ENCODE results near the gene CHST12. TPM values are rescaled to one million over a fixed set of nuclear protein-coding genes. Genes with fewer than 3 reads are reported as not detected.

CHST12 gene
- polyA plus RNA-seq, 1 donor from 2014 or later, result 6.4 TPM

DNA sequence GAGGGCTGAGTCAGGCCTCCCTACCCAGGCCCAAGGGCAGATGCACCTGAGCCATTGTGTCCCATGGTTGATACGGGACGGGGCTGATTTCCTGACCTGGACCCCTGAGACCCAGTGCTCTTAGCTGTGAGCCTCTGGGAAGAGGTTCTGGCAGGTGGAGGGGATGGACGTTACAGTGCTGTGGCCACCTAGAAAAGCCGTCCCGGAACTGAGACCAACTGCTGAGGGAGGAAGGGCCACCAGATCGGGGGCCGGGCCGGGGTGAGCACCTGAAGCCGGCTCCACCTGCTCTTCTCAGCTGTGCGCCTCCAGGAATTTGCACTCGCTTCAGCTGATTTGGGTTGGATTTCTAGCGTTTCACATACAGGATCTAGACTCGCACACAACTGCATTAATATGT, 35.4 kb downstream of the CHST12 start:
- no peak overlapping the region for H3K27ac ChIP-seq (ENCODE audit: low read length)
- H3K4me3 ChIP-seq (ENCODE audit: low read length), result no peak overlapping the region
- H2AFZ ChIP-seq (ENCODE audit: low read depth, low read length), result no peak overlapping the region
- H3F3A ChIP-seq (ENCODE audit: insufficient read depth, low read length, poor library complexity, severe bottlenecking), result no peaks in the 10 kb centered on the region
- H4K20me1 ChIP-seq (ENCODE audit: insufficient read depth), result no peaks in the 10 kb centered on the region
- H3K9me3 ChIP-seq (ENCODE audit: low read length), result no peaks in the 10 kb centered on the region
- TF ChIP-seq EP300 (conservative IDR thresholded peaks at IDR 0.05; ENCODE audit: poor library complexity, severe bottlenecking), result no peak
- TF ChIP-seq MXI1 (conservative IDR thresholded peaks at IDR 0.05; ENCODE audit: poor library complexity, severe bottlenecking), result no peak
- TF ChIP-seq SMC3 (conservative IDR thresholded peaks at IDR 0.05; ENCODE audit: poor library complexity), result no peak
- no peak for TF ChIP-seq TAF1 (IDR thresholded peaks at IDR 0.05; ENCODE audit: low read depth)
- TF ChIP-seq, protein P1, sequence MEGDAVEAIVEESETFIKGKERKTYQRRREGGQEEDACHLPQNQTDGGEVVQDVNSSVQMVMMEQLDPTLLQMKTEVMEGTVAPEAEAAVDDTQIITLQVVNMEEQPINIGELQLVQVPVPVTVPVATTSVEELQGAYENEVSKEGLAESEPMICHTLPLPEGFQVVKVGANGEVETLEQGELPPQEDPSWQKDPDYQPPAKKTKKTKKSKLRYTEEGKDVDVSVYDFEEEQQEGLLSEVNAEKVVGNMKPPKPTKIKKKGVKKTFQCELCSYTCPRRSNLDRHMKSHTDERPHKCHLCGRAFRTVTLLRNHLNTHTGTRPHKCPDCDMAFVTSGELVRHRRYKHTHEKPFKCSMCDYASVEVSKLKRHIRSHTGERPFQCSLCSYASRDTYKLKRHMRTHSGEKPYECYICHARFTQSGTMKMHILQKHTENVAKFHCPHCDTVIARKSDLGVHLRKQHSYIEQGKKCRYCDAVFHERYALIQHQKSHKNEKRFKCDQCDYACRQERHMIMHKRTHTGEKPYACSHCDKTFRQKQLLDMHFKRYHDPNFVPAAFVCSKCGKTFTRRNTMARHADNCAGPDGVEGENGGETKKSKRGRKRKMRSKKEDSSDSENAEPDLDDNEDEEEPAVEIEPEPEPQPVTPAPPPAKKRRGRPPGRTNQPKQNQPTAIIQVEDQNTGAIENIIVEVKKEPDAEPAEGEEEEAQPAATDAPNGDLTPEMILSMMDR (IDR thresholded peaks at IDR 0.05; ENCODE audit: poor library complexity, severe bottlenecking), result no peak
- TF ChIP-seq RAD21 (conservative IDR thresholded peaks at IDR 0.05), result no peak
- no peak for TF ChIP-seq POLR2AphosphoS5 (IDR thresholded peaks at IDR 0.05)
- TF ChIP-seq EZH2 (IDR thresholded peaks at IDR 0.05; ENCODE audit: borderline replicate concordance, insufficient read depth, low read length, poor library complexity, severe bottlenecking), result no peak
- TF ChIP-seq, protein P2, sequence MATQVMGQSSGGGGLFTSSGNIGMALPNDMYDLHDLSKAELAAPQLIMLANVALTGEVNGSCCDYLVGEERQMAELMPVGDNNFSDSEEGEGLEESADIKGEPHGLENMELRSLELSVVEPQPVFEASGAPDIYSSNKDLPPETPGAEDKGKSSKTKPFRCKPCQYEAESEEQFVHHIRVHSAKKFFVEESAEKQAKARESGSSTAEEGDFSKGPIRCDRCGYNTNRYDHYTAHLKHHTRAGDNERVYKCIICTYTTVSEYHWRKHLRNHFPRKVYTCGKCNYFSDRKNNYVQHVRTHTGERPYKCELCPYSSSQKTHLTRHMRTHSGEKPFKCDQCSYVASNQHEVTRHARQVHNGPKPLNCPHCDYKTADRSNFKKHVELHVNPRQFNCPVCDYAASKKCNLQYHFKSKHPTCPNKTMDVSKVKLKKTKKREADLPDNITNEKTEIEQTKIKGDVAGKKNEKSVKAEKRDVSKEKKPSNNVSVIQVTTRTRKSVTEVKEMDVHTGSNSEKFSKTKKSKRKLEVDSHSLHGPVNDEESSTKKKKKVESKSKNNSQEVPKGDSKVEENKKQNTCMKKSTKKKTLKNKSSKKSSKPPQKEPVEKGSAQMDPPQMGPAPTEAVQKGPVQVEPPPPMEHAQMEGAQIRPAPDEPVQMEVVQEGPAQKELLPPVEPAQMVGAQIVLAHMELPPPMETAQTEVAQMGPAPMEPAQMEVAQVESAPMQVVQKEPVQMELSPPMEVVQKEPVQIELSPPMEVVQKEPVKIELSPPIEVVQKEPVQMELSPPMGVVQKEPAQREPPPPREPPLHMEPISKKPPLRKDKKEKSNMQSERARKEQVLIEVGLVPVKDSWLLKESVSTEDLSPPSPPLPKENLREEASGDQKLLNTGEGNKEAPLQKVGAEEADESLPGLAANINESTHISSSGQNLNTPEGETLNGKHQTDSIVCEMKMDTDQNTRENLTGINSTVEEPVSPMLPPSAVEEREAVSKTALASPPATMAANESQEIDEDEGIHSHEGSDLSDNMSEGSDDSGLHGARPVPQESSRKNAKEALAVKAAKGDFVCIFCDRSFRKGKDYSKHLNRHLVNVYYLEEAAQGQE (IDR thresholded peaks at IDR 0.05; ENCODE audit: borderline replicate concordance), result no peak
- H3K36me3 ChIP-seq (ENCODE audit: insufficient read depth, low read length), result no peaks in the 10 kb centered on the region
- H3K79me2 ChIP-seq (replicated peaks; ENCODE audit: insufficient read depth, low read length), result no peaks in the 10 kb centered on the region
- H3K27me3 ChIP-seq (ENCODE audit: insufficient read depth, low read depth, low read length), result no peaks in the 10 kb centered on the region
- no peak overlapping the region for H3K4me2 ChIP-seq (ENCODE audit: low read length)
- no peaks in the 10 kb centered on the region for H3K9me2 ChIP-seq (ENCODE audit: insufficient read depth, low read length)
- H3K9ac ChIP-seq (ENCODE audit: low read length), result no peak overlapping the region

DNA sequence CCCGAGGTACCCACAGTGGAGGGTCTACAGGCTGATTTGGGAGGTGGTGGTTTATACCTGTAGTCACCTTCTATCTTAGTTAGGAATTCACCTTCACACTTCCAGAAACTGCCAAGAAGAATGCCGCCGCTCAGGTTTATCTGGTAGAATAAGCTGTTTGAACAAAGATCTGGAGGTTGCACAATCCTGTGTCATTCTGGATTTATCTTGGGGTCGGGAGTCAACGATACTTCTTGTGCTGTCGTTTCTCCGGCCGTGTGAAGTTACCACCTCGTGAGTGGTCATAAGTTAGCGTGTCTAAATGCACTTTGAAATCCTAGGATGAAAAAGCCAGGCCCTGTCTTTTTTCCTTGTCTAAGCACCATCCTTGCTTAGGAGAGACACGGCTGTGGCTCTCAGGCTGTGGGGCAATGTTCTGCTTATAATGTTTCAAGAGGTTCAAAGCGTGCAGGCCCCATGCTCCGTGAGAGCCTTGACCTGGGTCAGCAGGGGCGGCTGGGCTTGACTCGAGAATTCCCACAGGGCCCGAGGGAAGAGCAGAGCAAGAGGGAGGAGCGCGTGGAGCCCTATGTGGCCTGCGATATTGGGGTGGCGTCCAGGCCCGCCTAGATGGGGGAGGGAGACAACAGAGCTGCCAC, 37.3 kb downstream of the CHST12 start:
- H4K20me1 ChIP-seq (ENCODE audit: insufficient read depth), result no peaks in the 10 kb centered on the region
- H3K4me2 ChIP-seq (ENCODE audit: low read length), result no peak overlapping the region
- H3K79me2 ChIP-seq (replicated peaks; ENCODE audit: insufficient read depth, low read length), result no peaks in the 10 kb centered on the region
- TF ChIP-seq MXI1 (conservative IDR thresholded peaks at IDR 0.05; ENCODE audit: poor library complexity, severe bottlenecking) (no peak), TAF1 (IDR thresholded peaks at IDR 0.05; ENCODE audit: low read depth) (no peak), EP300 (conservative IDR thresholded peaks at IDR 0.05; ENCODE audit: poor library complexity, severe bottlenecking) (no peak), EZH2 (IDR thresholded peaks at IDR 0.05; ENCODE audit: borderline replicate concordance, insufficient read depth, low read length, poor library complexity, severe bottlenecking) (no peak), SMC3 (conservative IDR thresholded peaks at IDR 0.05; ENCODE audit: poor library complexity) (no peak), POLR2AphosphoS5 (IDR thresholded peaks at IDR 0.05) (no peak), RAD21 (conservative IDR thresholded peaks at IDR 0.05) (no peak)
- TF ChIP-seq, protein P1 (IDR thresholded peaks at IDR 0.05; ENCODE audit: poor library complexity, severe bottlenecking), result no peak
- TF ChIP-seq, protein P2 (IDR thresholded peaks at IDR 0.05; ENCODE audit: borderline replicate concordance), result no peak
- no peaks in the 10 kb centered on the region for H3F3A ChIP-seq (ENCODE audit: insufficient read depth, low read length, poor library complexity, severe bottlenecking)
- H3K9me2 ChIP-seq (ENCODE audit: insufficient read depth, low read length), result no peaks in the 10 kb centered on the region
- no peaks in the 10 kb centered on the region for H3K36me3 ChIP-seq (ENCODE audit: insufficient read depth, low read length)
- H3K27ac ChIP-seq (ENCODE audit: low read length), result no peak overlapping the region
- H3K27me3 ChIP-seq (ENCODE audit: insufficient read depth, low read depth, low read length), result no peaks in the 10 kb centered on the region
- H3K9me3 ChIP-seq (ENCODE audit: low read length), result no peaks in the 10 kb centered on the region
- no peak overlapping the region for H3K4me3 ChIP-seq (ENCODE audit: low read length)
- H2AFZ ChIP-seq (ENCODE audit: low read depth, low read length), result no peak overlapping the region
- no peak overlapping the region for H3K9ac ChIP-seq (ENCODE audit: low read length)

Data from neural cell (in vitro differentiated cells).